IMR-90 (cell line): ENCODE measurements around the gene GCH1. TPM values are rescaled to one million over a fixed set of nuclear protein-coding genes. Genes with fewer than 3 reads are reported as not detected.

ENCODE experiments used
- ATAC-seq: fragments of 200-7000 bp; cut with Tn5 transposase; 2 replicates; pipeline ENCODE4 v1.9.1; 2020; ENCODE audit warnings: low read depth, mild to moderate bottlenecking, moderate library complexity
- BruUV-seq: library from RNA; stranded (reverse); fragments of 400-500 nt; replicated peaks from 2 replicates; lab custom pipeline; 2021; lab: Mats Ljungman, UMichigan
- CTCF ChIA-PET: fragments of 300-600 bp; formaldehyde crosslinking; extraction: SDS; loops from one replicate; lab custom pipeline; 2021; ENCODE audit warnings: antibody characterized with exemption; lab: Yijun Ruan, JAX
- POLR2A ChIA-PET: fragments of 300-600 bp; sonication (Branson Sonifier 250); formaldehyde crosslinking; loops from one replicate; lab custom pipeline; 2022; ENCODE audit warnings: antibody characterized with exemption; ENCODE audit not compliant: unreplicated experiment; lab: Charles Lee
- DNase-seq: peaks from one replicate; pipeline ENCODE4 v3.0.0; 2013
- H2AFZ ChIP-seq: replicated peaks from 2 replicates; pipeline ENCODE3; 2013; ENCODE audit warnings: low read length, mild to moderate bottlenecking; ENCODE audit not compliant: poor library complexity
- H2AK5ac ChIP-seq: 2 replicates; pipeline ENCODE4 v1.6.1; 2013; ENCODE audit warnings: low read depth, low read length, inconsistent platforms
- H2AK9ac ChIP-seq: replicated peaks from 2 replicates; pipeline ENCODE3; 2013; ENCODE audit warnings: mild to moderate bottlenecking, low read depth, low read length, moderate library complexity; ENCODE audit not compliant: poor library complexity
- H2BK120ac ChIP-seq: 2 replicates; pipeline ENCODE4 v1.6.1; 2013; ENCODE audit warnings: low read depth, low read length, inconsistent platforms
- H2BK15ac ChIP-seq: 3 replicates; pipeline ENCODE4 v1.6.1; 2013; ENCODE audit warnings: low read depth, low read length, inconsistent platforms
- H2BK20ac ChIP-seq: 2 replicates; pipeline ENCODE4 v1.6.1; 2013; ENCODE audit warnings: low read depth, mild to moderate bottlenecking, inconsistent platforms, low read length, moderate library complexity
- H2BK5ac ChIP-seq: 2 replicates; pipeline ENCODE4 v1.6.1; 2013; ENCODE audit warnings: mild to moderate bottlenecking, low read depth, low read length, inconsistent platforms; ENCODE audit not compliant: poor library complexity, severe bottlenecking
- H3K14ac ChIP-seq: replicated peaks from 2 replicates; pipeline ENCODE4 v1.6.1; 2013; ENCODE audit warnings: low read depth, low read length, inconsistent platforms
- H3K18ac ChIP-seq: 2 replicates; pipeline ENCODE4 v1.6.1; 2013; ENCODE audit warnings: low read depth, low read length, control low read depth
- H3K23ac ChIP-seq: 2 replicates; pipeline ENCODE4 v1.6.1; 2013; ENCODE audit warnings: low read depth, low read length, inconsistent platforms
- H3K27ac ChIP-seq: 2 replicates; pipeline ENCODE4 v1.5.1; 2013; ENCODE audit warnings: mild to moderate bottlenecking, control low read depth, low read length; ENCODE audit not compliant: insufficient read depth
- H3K27me3 ChIP-seq: 2 replicates; pipeline ENCODE4 v1.6.1; 2013; ENCODE audit warnings: low read length; ENCODE audit not compliant: control insufficient read depth, insufficient read depth
- H3K36me3 ChIP-seq: 2 replicates; pipeline ENCODE4 v1.6.1; 2013; ENCODE audit warnings: low read length, mixed read lengths; ENCODE audit not compliant: control insufficient read depth, insufficient read depth
- H3K4ac ChIP-seq: 2 replicates; pipeline ENCODE4 v1.6.1; 2013; ENCODE audit warnings: low read depth, low read length, inconsistent platforms
- H3K4me1 ChIP-seq: 2 replicates; pipeline ENCODE4 v1.6.1; 2013; ENCODE audit warnings: low read length, mixed read lengths; ENCODE audit not compliant: control insufficient read depth, insufficient read depth
- H3K4me2 ChIP-seq: 2 replicates; pipeline ENCODE4 v1.6.1; 2013; ENCODE audit warnings: low read depth, mild to moderate bottlenecking, control low read depth, low read length, moderate library complexity
- H3K4me3 ChIP-seq: 2 replicates; pipeline ENCODE4 v1.5.1; 2013; ENCODE audit warnings: low read depth, mild to moderate bottlenecking, control low read depth, low read length, moderate library complexity; ENCODE audit not compliant: insufficient read depth
- H3K56ac ChIP-seq: 2 replicates; pipeline ENCODE4 v1.6.1; 2013; ENCODE audit warnings: low read length, inconsistent platforms; ENCODE audit not compliant: insufficient read depth; ENCODE audit errors: extremely low read depth
- H3K79me1 ChIP-seq, 2 experiments: 2 replicates each; pipeline ENCODE4 v1.6.1; 2013; ENCODE audit warnings: low read length in 2 of 2, inconsistent platforms in 1 of 2, low read depth in 1 of 2
- H3K9ac ChIP-seq: 2 replicates; pipeline ENCODE4 v1.6.1; 2013; ENCODE audit warnings: low read depth, low read length, control low read depth
- H3K9me1 ChIP-seq: 2 replicates; pipeline ENCODE4 v1.6.1; 2013; ENCODE audit warnings: low read length, inconsistent platforms; ENCODE audit not compliant: insufficient read depth
- H3K9me3 ChIP-seq: 2 replicates; pipeline ENCODE4 v1.6.1; 2013; ENCODE audit warnings: low read length; ENCODE audit not compliant: control insufficient read depth, insufficient read depth
- H4K20me1 ChIP-seq: 2 replicates; pipeline ENCODE4 v1.6.1; 2013; ENCODE audit warnings: low read length, inconsistent platforms; ENCODE audit not compliant: insufficient read depth
- H4K5ac ChIP-seq: 2 replicates; pipeline ENCODE4 v1.6.1; 2013; ENCODE audit warnings: mild to moderate bottlenecking, low read depth, low read length, control low read depth
- H4K8ac ChIP-seq, 2 experiments: 2 replicates each; pipeline ENCODE4 v1.6.1; 2013; ENCODE audit warnings: low read depth in 2 of 2, low read length in 2 of 2, control low read depth in 1 of 2, inconsistent platforms in 1 of 2
- H4K91ac ChIP-seq: 2 replicates; pipeline ENCODE4 v1.6.1; 2013; ENCODE audit warnings: low read depth, low read length, inconsistent platforms; ENCODE audit not compliant: insufficient read depth
- BHLHE40 ChIP-seq: fragments of 150-350 bp; IDR thresholded peaks from 2 replicates; pipeline ENCODE4 v1.6.1; 2016; ENCODE audit warnings: mild to moderate bottlenecking, low read depth, low read length
- CEBPB ChIP-seq: IDR thresholded peaks from 2 replicates; pipeline ENCODE4 v1.6.1; 2012; ENCODE audit warnings: low read depth, low read length, improper control_type of control experiment
- CHD1 ChIP-seq: IDR thresholded peaks from 2 replicates; pipeline ENCODE4 v1.6.1; 2012; ENCODE audit warnings: low read depth, low read length, improper control_type of control experiment
- CTCF ChIP-seq: conservative IDR thresholded peaks from 2 replicates; pipeline ENCODE4 v1.5.1; 2012; ENCODE audit warnings: mild to moderate bottlenecking, low read depth, low read length, improper control_type of control experiment
- FOS ChIP-seq: fragments of 150-350 bp; IDR thresholded peaks from 2 replicates; pipeline ENCODE4 v1.6.1; 2016; ENCODE audit warnings: low read depth, low read length
- MAFK ChIP-seq: IDR thresholded peaks from 2 replicates; pipeline ENCODE4 v1.6.1; 2012; ENCODE audit warnings: low read depth, low read length, improper control_type of control experiment
- MAZ ChIP-seq: IDR thresholded peaks from 2 replicates; pipeline ENCODE4 v1.6.1; 2012; ENCODE audit warnings: low read depth, mild to moderate bottlenecking, low read length, improper control_type of control experiment, moderate library complexity, borderline replicate concordance
- MXI1 ChIP-seq: IDR thresholded peaks from 2 replicates; pipeline ENCODE4 v1.6.1; 2012; ENCODE audit warnings: low read depth, mild to moderate bottlenecking, low read length, moderate library complexity, borderline replicate concordance
- NFE2L2 ChIP-seq: fragments of 150-350 bp; IDR thresholded peaks from 2 replicates; pipeline ENCODE4 v1.6.1; 2016; ENCODE audit warnings: low read depth, mild to moderate bottlenecking, low read length
- RCOR1 ChIP-seq: IDR thresholded peaks from 2 replicates; pipeline ENCODE4 v1.6.1; 2012; ENCODE audit warnings: mild to moderate bottlenecking, low read length, improper control_type of control experiment; ENCODE audit not compliant: insufficient replicate concordance
- RFX5 ChIP-seq: IDR thresholded peaks from 2 replicates; pipeline ENCODE4 v1.8.0; 2012; ENCODE audit warnings: low read depth, mild to moderate bottlenecking, low read length, moderate library complexity
- WGBS, 2 experiments: methylation state at CpG; one replicate each; pipeline versions ENCODE4 v1.1.5 to v1.1.7; 2013; ENCODE audit warnings: missing lambda C conversion rate in 2 of 2; ENCODE audit not compliant: insufficient read length in 1 of 2; ENCODE audit errors: extremely low coverage in 2 of 2; 5-methylcytosine and 5-hydroxymethylcytosine counted together
- dilution Hi-C: fragments of 300-500 bp; cut with HindIII; formaldehyde crosslinking; loops from one replicate; pipeline ENCODE4 v1.14.3; 2018; ENCODE audit warnings: low sequenced_read_pairs; ENCODE audit not compliant: unreplicated experiment
- in situ Hi-C: fragments of 300-500 bp; cut with MboI; formaldehyde crosslinking; loops from 3 replicates; pipeline ENCODE4 v1.14.3; 2019; ENCODE audit warnings: low sequenced_read_pairs, inconsistent platforms, mixed read lengths
- intact Hi-C: fragments of 100-400 bp; cut with micrococcal nuclease; formaldehyde crosslinking; loops from 2 replicates; pipeline ENCODE4 v1.10.0; 2022
- polyA plus RNA-seq, 3 experiments: library from polyadenylated mRNA; depleted of rRNA; stranded (reverse); fragments of >200 nt; gene quantifications; 2 replicates each; pipeline ENCODE4 v1.2.3, GENCODE V29; 2012; ENCODE audit warnings: low replicate concordance in 1 of 3
- total RNA-seq: library from RNA; depleted of rRNA; stranded (reverse); fragments of >200 nt; gene quantifications from 2 replicates; pipeline ENCODE4 v1.2.3, GENCODE V29; 2012

GCH1 gene
- total and polyA plus RNA-seq, 2 of the 4 experiments (the other 2 are of a cell fraction): 0.54 to 0.74 TPM

GRCh38 chr14:54908190-54908589 is 5.6 kb upstream of the GCH1 start:
- Histone ChIP-seq H3K4me3 (no peak overlapping the region), H2BK20ac (no peak overlapping the region), H2BK120ac (no peak overlapping the region), H3K56ac (no peak overlapping the region), H4K5ac (no peak overlapping the region), H3K14ac (no peak overlapping the region), H2AFZ (no peak overlapping the region), H3K9me3 (no peaks in the 10 kb centered on the region), H2AK5ac (no peak overlapping the region), H3K79me1 (no peaks in the 10 kb centered on the region), H3K27ac (no peak overlapping the region), H3K36me3 (no peaks in the 10 kb centered on the region), H4K20me1 (no peaks in the 10 kb centered on the region), H3K4me2 (no peak overlapping the region), H3K4me1 (no peaks in the 10 kb centered on the region), H3K9ac (no peak overlapping the region), H3K23ac (no peak overlapping the region), H2BK5ac (no peak overlapping the region), H4K8ac (no peak overlapping the region), H3K9me1 (no peaks in the 10 kb centered on the region), H3K27me3 (peaks cover 9% of the 10 kb centered on the region), H2AK9ac (no peak overlapping the region), H3K18ac (no peak overlapping the region), H3K4ac (no peak overlapping the region), H4K91ac (no peak overlapping the region), H2BK15ac (no peak overlapping the region)
- dilution Hi-C loops (no loop called here), intact Hi-C loops (no loop called here), in situ Hi-C loops (no loop called here)
- TF ChIP-seq BHLHE40 (no peak), CEBPB (no peak), NFE2L2 (no peak), CHD1 (no peak), RFX5 (no peak), MAZ (no peak), FOS (no peak), MAFK (no peak), CTCF (no peak), MXI1 (no peak), RCOR1 (no peak)
- ATAC-seq (no peak), DNase-seq (no peak)
- CTCF ChIA-PET: no interaction called here
- POLR2A ChIA-PET: no interaction called here
- BruUV-seq: no TSS peak
- WGBS, 2 experiments: 100% methylated on average over 1 of the region's 4 CpGs; no CpG with 5 or more reads in 1 of the 2 experiments
